ENCODE results near the gene RPL3. TPM values are rescaled to one million over a fixed set of nuclear protein-coding genes. Genes with fewer than 3 reads are reported as not detected.
A peak's percentile ranks its signal among the peaks of the same experiment; 100 is the strongest.

The RPL3 gene
- total and polyA plus RNA-seq, 2 of the 4 experiments (the other 2 are of a cell fraction) = 2,871 to 3,312 TPM

Small RNA genes lying within 50 kb of the gene (microRNA-seq; reads per million reads assigned to microRNA genes)
- not detected for gene SNORD43 (ENCODE audit: insufficient read depth, insufficient read length)
- 137 reads per million, percentile 83 among the genes with 10 or more reads in this experiment for gene SNORD83A (ENCODE audit: insufficient read depth, insufficient read length)
- gene SNORD83B (ENCODE audit: insufficient read depth, insufficient read length) = not detected

Small RNA genes lying within 50 kb of the gene (small RNA-seq; reads per million reads assigned to genes)
- gene SNORD43 (0 reads per million in 5 experiments), gene SNORD83A (373 to 32,282 (median 983) reads per million in 5 experiments), gene SNORD83B (0 reads per million in 5 experiments)

Other genes starting within 250 kb of the RPL3 start
- gene APOBEC3G, start 242.3 kb downstream of the RPL3 start, total RNA-seq (2012; rRNA removed) = 6.7 and 7.0 TPM in 2 replicates
- 4.7 and 5.3 TPM in 2 replicates for gene APOBEC3G, start 242.3 kb downstream of the RPL3 start, polyA plus RNA-seq (2012; rRNA removed)
- gene APOBEC3H, start 222.4 kb downstream of the RPL3 start, total RNA-seq (2012; rRNA removed) = 0.18 TPM in 1 of 2 replicates, not detected in the other
- gene APOBEC3H, start 222.4 kb downstream of the RPL3 start, polyA plus RNA-seq (2012; rRNA removed) = not detected in 2 replicates
- gene CBX7, start 166.9 kb downstream of the RPL3 start, total RNA-seq (2012; rRNA removed) = 0.56 and 0.90 TPM in 2 replicates
- 3.4 and 3.6 TPM in 2 replicates for gene CBX7, start 166.9 kb downstream of the RPL3 start, polyA plus RNA-seq (2012; rRNA removed)
- gene PDGFB, start 74.6 kb downstream of the RPL3 start, total RNA-seq (2012; rRNA removed) = not detected in 2 replicates
- 0.07 and 0.09 TPM in 2 replicates for gene PDGFB, start 74.6 kb downstream of the RPL3 start, polyA plus RNA-seq (2012; rRNA removed)
- gene SYNGR1, start 30.4 kb upstream of the RPL3 start, total RNA-seq (2012; rRNA removed) = 6.3 and 19.7 TPM in 2 replicates
- 81.5 and 82.8 TPM in 2 replicates for gene SYNGR1, start 30.4 kb upstream of the RPL3 start, polyA plus RNA-seq (2012; rRNA removed)
- 7.2 and 9.9 TPM in 2 replicates for gene TAB1, start 80.2 kb upstream of the RPL3 start, total RNA-seq (2012; rRNA removed)
- 18.8 and 26.0 TPM in 2 replicates for gene TAB1, start 80.2 kb upstream of the RPL3 start, polyA plus RNA-seq (2012; rRNA removed)
- gene MGAT3, start 137.4 kb upstream of the RPL3 start, total RNA-seq (2012; rRNA removed) = 0.28 and 0.36 TPM in 2 replicates
- gene MGAT3, start 137.4 kb upstream of the RPL3 start, polyA plus RNA-seq (2012; rRNA removed) = 1.1 TPM in 2 replicates
- gene MIEF1, start 182.7 kb upstream of the RPL3 start, total RNA-seq (2012; rRNA removed) = 9.7 and 12.2 TPM in 2 replicates
- 15.0 and 16.9 TPM in 2 replicates for gene MIEF1, start 182.7 kb upstream of the RPL3 start, polyA plus RNA-seq (2012; rRNA removed)
- gene ATF4, start 200.9 kb upstream of the RPL3 start, total RNA-seq (2012; rRNA removed) = 136 and 148 TPM in 2 replicates
- gene ATF4, start 200.9 kb upstream of the RPL3 start, polyA plus RNA-seq (2012; rRNA removed) = 662 and 949 TPM in 2 replicates
- 33.0 and 33.6 TPM in 2 replicates for gene RPS19BP1, start 213.1 kb upstream of the RPL3 start, total RNA-seq (2012; rRNA removed)
- 95.4 and 117 TPM in 2 replicates for gene RPS19BP1, start 213.1 kb upstream of the RPL3 start, polyA plus RNA-seq (2012; rRNA removed)

Measured in IMR-90 (cell line).